ENCODE results near the gene KNOP1.

GRCh38 chr16:19744670-19745069 lies 26.6 kb upstream of the KNOP1 start:
- TF ChIP-seq CTCF (conservative IDR thresholded peaks at IDR 0.05; ENCODE audit: low read depth, low read length) (no peak), USF2 (IDR thresholded peaks at IDR 0.05; ENCODE audit: low read depth, low read length) (no peak), RAD21 (IDR thresholded peaks at IDR 0.05; ENCODE audit: low read length) (no peak), POLR2A (IDR thresholded peaks at IDR 0.05; ENCODE audit: low read depth, low read length) (no peak), ELK1 (IDR thresholded peaks at IDR 0.05; ENCODE audit: borderline replicate concordance, low read depth, low read length) (no peak), RFX5 (IDR thresholded peaks at IDR 0.05; ENCODE audit: low read depth, low read length) (no peak), BHLHE40 (IDR thresholded peaks at IDR 0.05; ENCODE audit: low read depth, low read length) (no peak)
